NOMO-1 treated with dmso at 0.1 percent for 144 hours (cell line): Measurements from ENCODE around the gene GCK.
"Not testable (repeated sequence)": the region's sequence is repeated elsewhere in the genome, so short reads cannot be mapped to it uniquely, and the experiment has no call there.

ENCODE experiments used
- DNase-seq: peaks from one replicate; lab custom pipeline; 2025; ENCODE audit not compliant: unreplicated experiment; lab: John Stamatoyannopoulos, UW

Gene GCK

GRCh38 chr7:44143646-44144250 is 45.5 kb downstream of the GCK start:
- DNase-seq, result no peak

- no peak for DNase-seq
These were observed 47.2 kb downstream of the GCK start for GRCh38 chr7:44142028-44142427.

GRCh38 chr7:44141221-44141850 is 47.9 kb downstream of the GCK start, which contains the start of gene MYL7:
Gene MYL7, minus strand, starts transcription at chr7:44141332. Its CDS starts 27 bp downstream, at chr7:44141305.
- DNase-seq, result no peak

GRCh38 chr7:44140341-44140740 is 48.9 kb downstream of the GCK start:
- no peak for DNase-seq

GRCh38 chr7:44139311-44140010 is 49.8 kb downstream of the GCK start:
- DNase-seq, result no peak

- DNase-seq, result no peak
These were observed 50.5 kb downstream of the GCK start for GRCh38 chr7:44138698-44139097.

GRCh38 chr7:44136731-44137130 is 52.5 kb downstream of the GCK start:
- DNase-seq, result no peak

- no peak for DNase-seq
These were observed 54.2 kb downstream of the GCK start for GRCh38 chr7:44134943-44135628.

- DNase-seq, result no peak
These were observed 55.9 kb downstream of the GCK start for GRCh38 chr7:44133295-44133694.

GRCh38 chr7:44132039-44132438 is 57.2 kb downstream of the GCK start:
- no peak for DNase-seq

- no peak for DNase-seq
These were observed 57.8 kb downstream of the GCK start for GRCh38 chr7:44131173-44132029.

- DNase-seq, result no peak
These were observed 60.3 kb downstream of the GCK start for GRCh38 chr7:44128721-44129582.

- no peak for DNase-seq
These were observed 62.1 kb downstream of the GCK start for GRCh38 chr7:44127161-44127560.

- DNase-seq, result not testable (repeated sequence)
These were observed 62.7 kb downstream of the GCK start for GRCh38 chr7:44126574-44126973.

GRCh38 chr7:44124822-44125202 is 64.4 kb downstream of the GCK start:
- no peak for DNase-seq

GRCh38 chr7:44123190-44124003 is 65.8 kb downstream of the GCK start, which contains the start of gene POLD2:
Gene POLD2, minus strand, starts transcription at chr7:44123548. Its CDS starts 1,495 bp downstream, at chr7:44122053.
- peak; percentile 97 for DNase-seq

- DNase-seq, result no peak
These were observed 66.7 kb downstream of the GCK start for GRCh38 chr7:44122529-44122928.

- no peak for DNase-seq
These were observed 67.3 kb downstream of the GCK start for GRCh38 chr7:44121761-44122420.
